Stimulated activated CD8-positive, alpha-beta memory T cell treated with anti-CD3 and anti-CD28 coated beads, Interleukin-7, amount 100 ng/mL, for 48 hours (primary cell): ENCODE measurements around the gene OVOL3.
"Not testable (repeated sequence)": the region's sequence is repeated elsewhere in the genome, so short reads cannot be mapped to it uniquely, and the experiment has no call there.

ENCODE experiments used
- DNase-seq, 2 donors: peaks; one replicate each; pipeline ENCODE4 v3.0.0-alpha.2; 2020; ENCODE audit warnings: low read depth in 1 of 2; ENCODE audit errors: extremely low read depth in 1 of 2

Gene OVOL3

DNA sequence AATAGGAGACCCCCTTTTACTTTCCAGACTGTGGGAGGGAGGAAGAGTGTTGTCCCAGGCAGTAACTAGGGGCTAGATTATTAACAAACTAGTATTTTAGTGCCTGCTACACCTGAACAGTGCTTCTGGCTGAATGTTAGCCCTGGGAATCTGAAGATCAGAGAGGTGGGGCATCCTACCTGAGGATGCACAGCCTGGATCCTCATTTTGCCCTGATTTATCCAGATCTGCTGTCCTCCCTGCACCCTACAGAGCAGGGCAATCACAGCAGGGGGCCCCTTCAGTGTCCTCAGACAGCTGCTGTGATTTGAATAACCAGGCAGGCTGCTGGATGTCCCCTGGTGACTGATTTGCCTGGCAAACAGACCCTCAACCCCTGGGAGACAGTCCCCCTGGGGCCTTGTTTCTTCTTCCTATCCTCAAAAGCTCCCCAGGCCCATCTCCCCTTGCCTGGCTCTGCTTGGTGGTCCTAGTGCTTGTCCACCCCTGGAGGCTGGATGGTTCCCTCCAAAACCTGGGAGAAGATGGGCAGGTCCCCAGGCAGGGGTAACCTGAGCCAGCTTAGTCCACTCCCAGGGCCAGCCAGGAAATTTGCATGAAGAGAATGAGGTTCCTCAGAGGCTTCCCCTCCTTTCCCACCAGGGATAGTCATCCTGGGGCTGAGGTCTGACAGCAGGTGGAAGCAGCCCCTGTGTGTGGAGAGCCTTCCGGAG, at the start of gene OVOL3:
Gene OVOL3 (plus strand): TSS at position 657 of the 713 bp plus-strand sequence. CDS start 60 bp downstream, outside the sequence.
- DNase-seq, result no peak

DNA sequence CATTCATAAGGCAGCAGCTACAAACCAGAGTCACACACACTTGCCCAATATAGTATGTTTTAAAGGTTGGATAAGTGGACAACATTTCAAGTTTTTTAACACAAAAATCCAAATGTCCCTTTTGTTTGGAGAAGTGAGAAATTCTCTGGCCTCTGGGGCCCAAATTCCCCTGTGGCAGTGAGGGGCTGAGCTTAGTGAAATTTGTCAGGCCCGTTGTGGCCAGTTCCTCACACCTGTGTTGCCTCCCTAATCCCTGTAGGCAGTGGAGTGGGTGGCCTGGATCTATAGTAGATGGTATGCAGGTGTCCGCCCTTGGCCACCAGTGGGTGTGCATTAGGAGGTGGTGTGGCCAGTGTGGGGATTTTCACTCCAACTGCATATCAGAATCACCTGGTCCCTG, 49.6 kb upstream of the OVOL3 start:
- DNase-seq, result no peak

- no peak for DNase-seq
Measured at GRCh38 chr19:36064826-36065225, 46.1 kb upstream of the OVOL3 start.

DNA sequence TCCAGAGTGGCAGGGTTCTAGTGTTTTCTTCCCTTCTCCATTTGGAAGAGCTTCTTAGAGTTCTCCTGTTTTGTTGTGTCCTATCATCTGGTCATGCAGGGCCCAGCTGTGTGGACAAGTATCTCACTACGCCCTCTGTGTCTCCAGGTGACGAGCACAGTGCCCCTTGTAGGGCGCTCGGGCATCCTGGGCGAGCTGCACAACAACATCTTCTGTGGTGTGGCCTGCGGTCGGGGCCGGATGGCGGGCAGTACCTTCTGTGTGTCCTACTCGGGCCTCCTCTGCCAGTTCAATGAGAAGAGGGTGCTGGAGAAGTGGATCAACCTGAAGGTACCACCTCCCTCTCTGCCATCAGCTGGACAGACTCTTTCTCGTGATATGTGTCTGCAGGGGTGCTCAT, 43.3 kb upstream of the OVOL3 start:
- no peak for DNase-seq

- not testable (repeated sequence) for DNase-seq
Measured at GRCh38 chr19:36068810-36069499, 42.0 kb upstream of the OVOL3 start.

DNA sequence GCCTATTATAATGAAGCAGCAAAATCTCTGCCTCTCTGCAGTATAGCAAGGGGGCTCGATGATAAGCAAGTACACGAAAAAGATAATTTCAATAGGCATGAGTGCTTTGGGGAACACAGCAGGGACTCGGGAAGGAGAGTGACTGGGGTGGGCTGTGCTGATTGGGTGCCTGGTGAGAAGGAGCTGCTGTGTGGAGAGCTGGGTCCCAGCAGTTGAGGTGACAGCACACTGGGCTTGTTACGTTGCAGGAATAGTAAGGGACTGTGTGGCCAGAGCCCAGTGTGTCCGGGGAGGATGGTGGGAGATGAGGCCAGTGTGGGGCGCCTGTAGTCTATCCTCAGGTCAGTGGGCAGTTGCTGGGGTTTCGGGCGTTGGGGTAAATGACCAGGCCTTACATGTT, 38.9 kb upstream of the OVOL3 start:
- no peak for DNase-seq

GRCh38 chr19:36073121-36073876, 37.6 kb upstream of the OVOL3 start:
- no peak for DNase-seq

DNA sequence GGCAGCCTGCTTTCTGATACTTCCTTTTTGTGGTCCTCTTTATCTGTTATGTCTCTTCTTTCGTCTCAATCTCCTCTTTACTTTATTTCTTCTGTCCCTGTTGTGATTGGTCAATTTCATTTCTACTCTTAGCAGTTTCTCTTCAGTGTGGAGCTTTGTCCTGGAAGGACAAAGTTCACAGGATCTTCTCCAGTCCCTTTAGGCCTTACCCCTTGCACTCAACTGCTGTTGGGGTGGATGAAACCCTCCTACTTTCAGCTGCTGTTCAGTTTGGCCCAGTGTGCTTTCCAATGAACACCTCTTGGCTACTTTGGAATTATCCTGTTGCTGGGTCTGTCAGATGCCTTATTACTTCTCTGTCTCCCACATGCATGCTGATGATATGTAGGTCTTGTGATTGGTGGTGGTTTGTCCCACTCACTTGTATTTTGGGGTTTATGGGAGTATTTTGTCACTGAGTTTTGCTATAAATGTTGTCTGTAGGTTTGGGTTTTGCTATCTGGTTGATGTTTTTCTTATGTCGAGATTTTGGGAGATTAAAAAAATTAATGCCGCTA, 31.5 kb upstream of the OVOL3 start:
- no peak for DNase-seq

- no peak for DNase-seq
Measured at GRCh38 chr19:36081385-36081784, 29.6 kb upstream of the OVOL3 start.

- DNase-seq, result no peak
Measured at GRCh38 chr19:36081894-36082293, 29.0 kb upstream of the OVOL3 start.

DNA sequence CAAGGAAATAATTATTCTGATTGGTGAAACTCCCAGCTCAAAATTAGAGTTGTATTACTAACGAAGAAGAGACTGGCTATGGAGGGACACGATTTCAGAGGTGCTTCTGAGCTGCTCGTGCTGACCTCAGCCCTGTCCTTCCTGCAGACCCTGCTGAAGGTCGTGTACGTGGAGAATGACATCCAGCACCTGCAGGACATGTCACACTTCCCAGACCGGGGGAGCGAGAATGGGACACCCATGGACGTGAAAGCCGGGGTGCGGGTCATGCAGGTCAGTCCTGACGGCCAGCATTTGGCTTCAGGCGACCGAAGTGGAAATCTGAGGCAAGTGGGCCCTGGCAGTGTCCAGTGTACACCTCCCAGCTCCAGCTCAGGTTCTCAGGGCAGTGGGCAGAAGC, 28.0 kb upstream of the OVOL3 start:
- DNase-seq, result no peak

DNA sequence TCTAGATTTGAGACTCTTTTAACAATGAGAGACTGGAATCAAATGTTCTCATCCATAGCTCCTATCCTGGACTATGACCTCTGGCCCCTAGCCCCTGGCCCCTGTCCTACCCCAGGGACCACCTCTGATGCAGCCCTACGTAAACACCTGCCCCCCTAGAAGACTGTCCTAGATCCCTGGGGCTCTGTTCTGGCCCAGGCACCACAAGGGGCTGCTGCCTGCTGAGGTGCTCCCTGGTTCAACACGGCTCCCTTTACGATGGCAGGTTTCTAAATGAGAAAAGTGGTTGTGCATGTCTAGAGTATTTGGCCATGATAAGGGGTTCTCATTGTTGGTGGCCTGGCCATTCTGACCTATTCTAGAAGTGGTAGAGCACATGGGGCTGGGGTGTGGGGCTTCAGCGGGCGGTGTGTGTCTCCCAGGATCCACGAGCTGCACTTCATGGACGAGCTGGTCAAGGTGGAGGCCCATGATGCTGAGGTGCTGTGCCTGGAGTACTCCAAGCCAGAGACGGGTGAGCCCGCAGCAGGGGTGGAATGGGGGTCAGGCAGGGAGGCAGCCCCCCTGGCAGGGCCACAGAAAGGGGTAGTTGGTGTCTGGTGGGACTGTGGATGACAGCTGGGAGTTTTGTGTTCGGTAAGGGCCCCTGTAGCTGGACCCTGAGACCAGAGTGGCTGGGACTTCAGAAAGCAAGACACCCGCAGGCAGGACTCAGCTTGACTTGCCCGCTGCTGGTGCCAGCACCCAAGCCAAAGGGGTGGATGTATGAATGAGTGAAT, 26.5 kb upstream of the OVOL3 start:
- no peak for DNase-seq

DNA sequence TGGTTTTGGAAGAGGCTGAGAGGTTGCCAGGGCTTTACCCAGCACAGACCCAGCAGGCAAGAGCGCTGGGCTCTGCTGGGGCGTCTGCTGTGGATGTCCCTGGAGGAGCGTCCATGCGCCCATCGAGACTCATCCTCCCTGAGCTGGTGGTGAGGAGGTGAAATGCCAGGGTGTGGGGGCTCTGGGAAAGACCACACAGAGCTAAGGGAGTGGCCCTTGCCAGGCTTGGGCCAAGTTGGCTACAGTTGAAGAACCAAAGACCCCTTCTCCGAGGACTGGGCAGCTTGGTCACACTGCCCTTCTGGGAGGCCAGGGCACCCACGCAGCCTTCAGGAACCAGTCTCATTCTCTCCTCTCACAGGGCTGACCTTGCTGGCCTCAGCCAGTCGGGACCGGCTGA, 24.6 kb upstream of the OVOL3 start:
- DNase-seq, result no peak

GRCh38 chr19:36089847-36090246, 21.1 kb upstream of the OVOL3 start:
- DNase-seq, result no peak

- DNase-seq, result no peak
Measured at GRCh38 chr19:36090910-36091695, 19.8 kb upstream of the OVOL3 start.

GRCh38 chr19:36092566-36092965, 18.4 kb upstream of the OVOL3 start:
- DNase-seq, result no peak

- DNase-seq, result peak in 1 of 2 donors; percentile 14
Measured at GRCh38 chr19:36093146-36093662, 17.7 kb upstream of the OVOL3 start.

- DNase-seq, result no peak
Measured at GRCh38 chr19:36093687-36094086, 17.3 kb upstream of the OVOL3 start.

GRCh38 chr19:36097036-36097435, 13.9 kb upstream of the OVOL3 start:
- DNase-seq, result no peak
